Effector memory CD4-positive, alpha-beta T cell (primary cell): ENCODE measurements around the gene DPH6.
"Not testable (repeated sequence)": the region's sequence is repeated elsewhere in the genome, so short reads cannot be mapped to it uniquely, and the experiment has no call there.

ENCODE experiments used
- DNase-seq, 3 donors: peaks; one replicate each; pipeline ENCODE4 v3.0.0-alpha.2; 2020
- H3K27ac ChIP-seq: 2 replicates; pipeline ENCODE4 v1.7.0; 2013; ENCODE audit warnings: mild to moderate bottlenecking, low read length, moderate library complexity; ENCODE audit not compliant: insufficient read depth, poor library complexity, severe bottlenecking
- H3K27me3 ChIP-seq: replicated peaks from 2 replicates; pipeline ENCODE4 v1.7.0; 2013; ENCODE audit warnings: mild to moderate bottlenecking, low read length; ENCODE audit not compliant: insufficient read depth, control insufficient read depth, poor library complexity, severe bottlenecking
- H3K36me3 ChIP-seq: 2 replicates; pipeline ENCODE4 v1.7.0; 2013; ENCODE audit warnings: mild to moderate bottlenecking, low read length, moderate library complexity; ENCODE audit not compliant: control insufficient read depth, insufficient read depth
- H3K4me1 ChIP-seq: 2 replicates; pipeline ENCODE4 v1.7.0; 2013; ENCODE audit warnings: low read length, mild to moderate bottlenecking; ENCODE audit not compliant: control insufficient read depth, insufficient read depth, poor library complexity, severe bottlenecking
- H3K4me3 ChIP-seq: 2 replicates; pipeline ENCODE4 v1.7.0; 2013; ENCODE audit warnings: low read length, low read depth, mild to moderate bottlenecking; ENCODE audit not compliant: insufficient read depth, poor library complexity, severe bottlenecking
- H3K9me3 ChIP-seq: 2 replicates; pipeline ENCODE4 v1.7.0; 2013; ENCODE audit warnings: mild to moderate bottlenecking, low read length, moderate library complexity; ENCODE audit not compliant: control insufficient read depth
- total RNA-seq, 3 donors: gene quantifications; one replicate each; lab custom pipeline; 2026; lab: John Stamatoyannopoulos, UW

DPH6 gene, protein sequence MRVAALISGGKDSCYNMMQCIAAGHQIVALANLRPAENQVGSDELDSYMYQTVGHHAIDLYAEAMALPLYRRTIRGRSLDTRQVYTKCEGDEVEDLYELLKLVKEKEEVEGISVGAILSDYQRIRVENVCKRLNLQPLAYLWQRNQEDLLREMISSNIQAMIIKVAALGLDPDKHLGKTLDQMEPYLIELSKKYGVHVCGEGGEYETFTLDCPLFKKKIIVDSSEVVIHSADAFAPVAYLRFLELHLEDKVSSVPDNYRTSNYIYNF
- 4.7 to 6.4 (median 6.1) reads per million in 3 donors for total RNA-seq

DNA sequence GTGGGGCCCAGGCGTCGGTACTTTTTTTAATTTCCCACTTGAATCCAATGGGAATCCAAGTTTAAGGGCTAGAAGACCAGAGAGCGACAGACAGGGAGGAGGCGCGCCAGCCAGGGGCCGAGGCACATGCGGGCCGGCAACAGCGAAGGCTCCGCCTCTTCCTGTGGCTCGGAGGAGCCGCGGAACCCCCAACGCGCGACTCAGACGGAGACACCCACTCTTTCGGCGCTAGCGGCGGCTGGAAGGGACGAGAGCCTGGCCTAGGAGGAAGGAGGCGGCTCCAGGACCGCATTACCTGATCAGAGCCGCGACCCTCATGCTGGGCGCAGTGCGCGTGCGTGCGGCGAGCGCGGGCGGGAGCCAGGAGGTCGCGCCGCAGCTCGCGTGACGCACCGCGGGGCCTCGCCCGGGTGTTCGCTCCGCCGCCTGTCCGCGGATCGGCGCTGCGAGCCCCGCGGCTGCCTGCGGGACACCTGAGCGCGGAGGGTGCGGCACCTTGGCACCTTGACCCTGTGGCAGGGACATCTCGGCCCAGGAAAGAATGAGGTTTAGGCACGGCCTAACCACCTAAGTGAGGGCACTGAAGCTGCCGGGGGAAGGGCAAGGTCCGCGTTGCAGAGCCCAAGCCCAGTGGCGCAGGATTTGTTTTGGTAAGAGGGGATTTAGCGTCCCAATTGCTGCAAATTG, at the start of gene DPH6:
Gene DPH6, minus strand, starts transcription at position 342 of the 687 bp plus-strand sequence. Its CDS starts 24 bp downstream, at position 318.
- H3K4me3 ChIP-seq, result peak within 1 kb of the TSS; percentile 88
- no peaks in the 10 kb centered on the region for H3K36me3 ChIP-seq
- peak within 1 kb of the TSS; percentile 85 for H3K27ac ChIP-seq
- no peaks in the 10 kb centered on the region for H3K9me3 ChIP-seq
- peaks cover 6% of the 10 kb centered on the region for H3K4me1 ChIP-seq
- H3K27me3 ChIP-seq, result no peaks in the 10 kb centered on the region
- DNase-seq, result peak; percentile 71 to 75 (median 72)

DNA sequence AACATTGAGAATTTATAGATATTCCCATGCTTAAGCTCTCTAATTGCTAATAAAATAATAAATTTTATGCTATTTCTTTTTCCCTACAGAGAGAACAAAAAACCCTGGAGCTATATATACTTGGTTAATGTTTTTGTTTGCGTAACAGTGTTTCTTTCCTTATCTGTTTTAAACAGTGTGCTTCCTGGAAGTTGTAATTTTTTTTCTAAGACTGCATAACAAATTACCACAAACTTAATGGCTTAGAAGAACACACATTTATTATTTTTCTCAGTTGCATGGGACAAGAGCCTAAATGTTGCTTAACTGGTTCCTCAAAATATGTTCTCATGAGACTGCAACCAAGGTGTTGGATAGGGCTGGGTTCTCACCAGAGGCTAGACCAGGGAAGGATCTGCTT, 49.7 kb upstream of the DPH6 start:
- Histone ChIP-seq H3K27me3 (no peaks in the 10 kb centered on the region), H3K9me3 (no peaks in the 10 kb centered on the region), H3K27ac (no peak overlapping the region), H3K36me3 (no peaks in the 10 kb centered on the region), H3K4me3 (no peak overlapping the region), H3K4me1 (no peaks in the 10 kb centered on the region)
- no peak for DNase-seq

- H3K27me3 ChIP-seq, DNase-seq, H3K27ac ChIP-seq, H3K36me3 ChIP-seq, H3K4me3 ChIP-seq, H3K9me3 ChIP-seq, H3K4me1 ChIP-seq: not testable (repeated sequence)
These were observed 46.0 kb upstream of the DPH6 start for GRCh38 chr15:35591987-35592386.

- DNase-seq, result no peak
- Histone ChIP-seq H3K9me3 (no peaks in the 10 kb centered on the region), H3K36me3 (no peaks in the 10 kb centered on the region), H3K27ac (no peak overlapping the region), H3K4me1 (no peaks in the 10 kb centered on the region), H3K4me3 (no peak overlapping the region), H3K27me3 (no peaks in the 10 kb centered on the region)
These were observed 38.0 kb upstream of the DPH6 start for GRCh38 chr15:35583863-35584528.

GRCh38 chr15:35580606-35581005, 34.6 kb upstream of the DPH6 start:
- DNase-seq, result no peak
- H3K27ac ChIP-seq, result no peak overlapping the region

GRCh38 chr15:35567392-35567791, 21.4 kb upstream of the DPH6 start:
- no peak overlapping the region for H3K27ac ChIP-seq
- no peak for DNase-seq
- H3K4me1 ChIP-seq, result no peaks in the 10 kb centered on the region
- no peaks in the 10 kb centered on the region for H3K9me3 ChIP-seq
- H3K36me3 ChIP-seq, result no peaks in the 10 kb centered on the region
- H3K4me3 ChIP-seq, result no peak overlapping the region
- H3K27me3 ChIP-seq, result no peaks in the 10 kb centered on the region

More at GRCh38 chr15:35580606-35581005, 34.6 kb upstream of the DPH6 start:
- no peaks in the 10 kb centered on the region for H3K4me1 ChIP-seq
- H3K9me3 ChIP-seq, result no peaks in the 10 kb centered on the region
- no peaks in the 10 kb centered on the region for H3K27me3 ChIP-seq
- no peak overlapping the region for H3K4me3 ChIP-seq
- no peaks in the 10 kb centered on the region for H3K36me3 ChIP-seq

- Histone ChIP-seq H3K9me3 (no peaks in the 10 kb centered on the region), H3K36me3 (no peaks in the 10 kb centered on the region), H3K4me1 (no peaks in the 10 kb centered on the region), H3K27ac (no peak overlapping the region), H3K27me3 (no peaks in the 10 kb centered on the region), H3K4me3 (no peak overlapping the region)
- DNase-seq, result no peak
These were observed 21.0 kb upstream of the DPH6 start for GRCh38 chr15:35566991-35567390.

DNA sequence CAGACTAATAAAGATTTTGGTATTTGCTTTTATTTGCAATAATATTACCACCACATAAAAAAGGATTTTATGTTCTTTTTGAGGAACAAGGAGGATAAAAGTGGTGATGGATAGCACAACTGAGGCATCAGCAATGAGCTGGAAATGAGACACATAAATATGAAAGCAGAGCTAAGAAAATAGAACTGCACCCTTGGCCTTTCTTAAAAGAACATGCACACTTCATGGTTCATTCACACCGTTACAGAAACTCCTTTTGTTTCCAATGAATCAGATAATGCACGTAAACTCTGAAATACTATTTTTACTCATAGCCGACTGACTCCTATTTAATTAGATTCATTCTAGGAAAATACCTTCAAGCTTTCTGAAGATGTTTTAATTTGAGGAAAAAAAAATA, 19.9 kb upstream of the DPH6 start:
- Histone ChIP-seq H3K36me3 (no peaks in the 10 kb centered on the region), H3K27me3 (no peaks in the 10 kb centered on the region), H3K27ac (no peak overlapping the region), H3K4me3 (no peak overlapping the region), H3K4me1 (no peaks in the 10 kb centered on the region), H3K9me3 (no peaks in the 10 kb centered on the region)
- no peak for DNase-seq

- Histone ChIP-seq H3K27ac (no peak overlapping the region), H3K4me1 (no peaks in the 10 kb centered on the region), H3K36me3 (no peaks in the 10 kb centered on the region), H3K9me3 (no peaks in the 10 kb centered on the region), H3K27me3 (no peaks in the 10 kb centered on the region), H3K4me3 (no peak overlapping the region)
- no peak for DNase-seq
These were observed 16.7 kb upstream of the DPH6 start for GRCh38 chr15:35562641-35563040.

- Histone ChIP-seq H3K9me3 (no peaks in the 10 kb centered on the region), H3K27me3 (no peaks in the 10 kb centered on the region), H3K36me3 (no peaks in the 10 kb centered on the region), H3K4me3 (no peak overlapping the region), H3K27ac (no peak overlapping the region), H3K4me1 (no peaks in the 10 kb centered on the region)
- DNase-seq, result no peak
These were observed 15.3 kb upstream of the DPH6 start for GRCh38 chr15:35561308-35561707.
